NCI-H128 (cell line): Measurements from ENCODE around the gene KIR3DL3.
"Not testable (repeated sequence)": the region's sequence is repeated elsewhere in the genome, so short reads cannot be mapped to it uniquely, and the experiment has no call there.

Experiments used
- DNase-seq: peaks from one replicate; lab custom pipeline; 2025; ENCODE audit not compliant: unreplicated experiment; lab: John Stamatoyannopoulos, UW

KIR3DL3 gene

DNA sequence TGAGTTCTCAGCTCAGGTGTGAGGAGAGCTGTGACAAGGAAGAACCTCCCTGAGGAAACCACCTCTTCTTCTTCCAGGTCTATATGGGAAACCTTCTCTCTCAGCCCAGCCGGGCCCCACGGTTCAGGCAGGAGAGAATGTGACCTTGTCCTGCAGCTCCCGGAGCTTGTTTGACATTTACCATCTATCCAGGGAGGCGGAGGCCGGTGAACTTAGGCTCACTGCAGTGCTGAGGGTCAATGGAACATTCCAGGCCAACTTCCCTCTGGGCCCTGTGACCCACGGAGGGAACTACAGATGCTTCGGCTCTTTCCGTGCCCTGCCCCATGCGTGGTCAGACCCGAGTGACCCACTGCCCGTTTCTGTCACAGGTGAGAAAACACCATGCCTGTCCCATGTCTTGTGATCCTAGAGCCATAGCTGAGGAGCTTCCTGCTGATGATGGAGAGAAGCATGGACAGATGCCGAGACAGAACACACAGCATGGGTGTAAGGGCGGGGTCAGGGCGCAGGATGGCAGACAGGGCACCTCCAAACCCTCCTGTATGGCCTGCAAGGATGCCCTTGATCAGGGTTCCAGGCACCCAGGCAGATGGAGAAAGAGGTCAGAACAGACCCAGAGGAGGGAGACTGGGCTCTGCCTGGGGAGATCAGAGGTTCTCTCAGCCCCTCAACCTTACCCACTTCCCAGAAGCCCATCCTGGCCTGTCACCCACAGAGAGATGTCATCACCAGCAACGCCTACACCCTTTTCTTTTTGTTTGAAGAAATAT lies 5.4 kb downstream of the KIR3DL3 start:
- DNase-seq, result no peak

- no peak for DNase-seq
Observed at GRCh38 chr19:54731191-54731590, 6.9 kb downstream of the KIR3DL3 start.

DNA sequence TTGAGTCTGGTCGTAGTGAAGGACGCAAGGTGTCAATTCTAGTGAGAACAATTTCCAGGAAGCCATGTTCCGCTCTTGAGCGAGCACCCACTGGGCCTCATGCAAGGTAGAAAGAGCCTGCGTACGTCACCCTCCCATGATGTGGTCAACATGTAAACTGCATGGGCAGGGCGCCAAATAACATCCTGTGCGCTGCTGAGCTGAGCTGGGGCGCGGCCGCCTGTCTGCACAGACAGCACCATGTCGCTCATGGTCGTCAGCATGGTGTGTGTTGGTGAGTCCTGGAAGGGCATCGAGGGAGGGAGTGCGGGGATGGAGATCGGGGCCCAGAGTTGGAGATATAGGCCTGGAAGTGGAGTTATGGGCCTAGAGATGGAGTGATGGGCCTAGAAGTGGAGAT lies 14.1 kb downstream of the KIR3DL3 start, which contains the start of gene KIR2DL3:
Gene KIR2DL3 (plus strand): TSS at position 208 of the 400 bp plus-strand sequence. CDS start 33 bp downstream, at position 241.
- DNase-seq, result not testable (repeated sequence)

DNA sequence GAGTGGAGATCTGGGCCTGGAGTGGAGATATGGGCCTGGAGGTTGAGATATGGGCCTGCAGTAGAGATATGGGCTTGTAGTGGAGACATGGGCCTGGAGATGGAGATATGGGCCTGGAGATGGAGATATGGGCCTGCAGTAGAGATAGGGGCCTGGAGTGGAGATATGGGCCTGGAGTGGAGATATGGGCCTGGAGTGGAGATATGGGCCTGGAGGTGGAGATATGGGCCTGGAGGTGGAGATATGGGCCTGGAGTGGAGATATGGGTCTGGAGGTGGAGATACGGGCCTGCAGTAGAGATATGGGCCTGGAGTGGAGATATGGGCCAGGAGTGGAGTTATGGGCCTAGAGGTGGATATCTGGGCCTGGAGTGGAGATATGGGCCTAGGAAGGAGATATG lies 14.5 kb downstream of the KIR3DL3 start:
- no peak for DNase-seq

DNA sequence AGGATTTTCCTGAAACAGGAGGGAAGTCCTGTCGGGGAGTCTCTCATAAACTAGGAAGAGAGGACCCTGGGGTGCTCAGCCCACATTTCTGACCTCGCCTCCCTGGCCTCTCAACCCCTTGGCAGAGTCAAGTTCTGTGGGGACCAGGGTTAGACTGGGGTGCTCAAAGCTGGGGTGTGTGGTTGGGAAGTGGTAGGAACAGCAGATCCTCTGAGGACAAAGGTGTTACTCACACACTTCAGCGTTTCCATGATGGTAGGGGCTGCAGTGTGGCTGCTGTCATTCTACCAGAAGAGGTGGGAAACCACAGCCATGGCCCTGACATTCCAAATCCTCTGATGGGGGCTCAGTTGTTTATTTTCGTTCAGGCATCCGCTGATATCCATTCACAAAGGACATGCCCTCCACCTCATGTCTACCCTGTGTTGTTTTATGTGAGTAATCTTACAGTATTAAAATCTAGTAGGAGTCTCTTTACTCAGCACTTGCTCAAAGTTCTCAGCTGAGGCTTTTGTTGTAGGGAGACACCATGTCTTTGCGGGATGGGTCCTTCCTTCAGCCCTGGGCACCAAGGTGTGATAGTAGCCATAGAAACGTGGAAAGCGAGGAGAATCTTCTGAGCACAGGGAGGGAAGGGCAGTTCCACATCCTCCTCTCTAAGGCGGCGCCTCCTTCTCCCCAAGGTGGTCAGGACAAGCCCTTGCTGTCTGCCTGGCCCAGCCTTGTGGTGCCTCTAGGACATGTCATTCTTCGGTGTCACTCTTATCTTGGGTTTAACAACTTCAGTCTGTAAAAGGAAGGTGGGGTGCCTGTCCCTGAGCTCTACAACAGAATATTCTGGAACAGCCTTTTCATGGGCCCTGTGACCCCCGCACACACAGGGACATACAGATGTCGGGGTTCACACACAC lies 15.6 kb downstream of the KIR3DL3 start:
- DNase-seq, result no peak

GRCh38 chr19:54741950-54742349 lies 17.7 kb downstream of the KIR3DL3 start:
- not testable (repeated sequence) for DNase-seq

- not testable (repeated sequence) for DNase-seq
Observed at GRCh38 chr19:54744080-54744479, 19.8 kb downstream of the KIR3DL3 start.

DNA sequence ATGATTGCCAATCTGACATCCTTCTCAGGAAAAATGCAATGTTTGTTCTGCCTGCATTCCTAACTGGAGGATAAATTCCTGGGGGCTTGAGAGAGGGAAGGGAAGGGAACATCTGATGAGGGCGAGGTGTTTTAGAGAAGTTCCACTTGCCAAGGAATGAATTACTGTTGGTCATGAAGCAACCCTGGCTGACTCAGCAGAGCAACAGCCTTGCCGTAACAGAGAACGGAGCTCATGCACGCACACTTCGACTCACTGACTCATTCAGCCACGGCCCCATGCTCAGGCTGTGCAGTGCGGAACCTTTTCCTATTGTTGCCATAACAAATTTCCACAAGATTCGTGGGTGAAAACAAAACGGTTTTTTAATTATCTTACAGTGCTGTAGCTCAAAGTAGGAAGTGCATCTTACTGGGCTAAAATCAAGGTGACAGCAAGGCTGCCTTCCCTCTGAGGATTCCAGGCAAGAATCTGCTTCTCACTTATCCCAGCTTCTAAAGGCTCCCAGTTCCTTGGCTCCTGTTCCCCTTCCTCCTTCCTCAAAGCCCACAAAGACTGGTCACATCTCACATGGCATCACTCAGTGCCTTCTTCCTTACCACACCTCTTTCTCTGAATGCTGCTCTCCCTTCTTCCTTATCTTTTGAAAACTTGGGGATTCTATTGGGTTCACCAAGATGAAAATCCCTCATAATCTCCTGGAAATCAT lies 23.5 kb downstream of the KIR3DL3 start:
- not testable (repeated sequence) for DNase-seq

- DNase-seq, result not testable (repeated sequence)
Observed at GRCh38 chr19:54750276-54750675, 26.0 kb downstream of the KIR3DL3 start.

- not testable (repeated sequence) for DNase-seq
Observed at GRCh38 chr19:54756204-54757110, 32.2 kb downstream of the KIR3DL3 start.

- not testable (repeated sequence) for DNase-seq
Observed at GRCh38 chr19:54758577-54758976, 34.3 kb downstream of the KIR3DL3 start.

- not testable (repeated sequence) for DNase-seq
Observed at GRCh38 chr19:54764219-54764618, 40.0 kb downstream of the KIR3DL3 start.

GRCh38 chr19:54766464-54766863 lies 42.2 kb downstream of the KIR3DL3 start:
- not testable (repeated sequence) for DNase-seq

DNA sequence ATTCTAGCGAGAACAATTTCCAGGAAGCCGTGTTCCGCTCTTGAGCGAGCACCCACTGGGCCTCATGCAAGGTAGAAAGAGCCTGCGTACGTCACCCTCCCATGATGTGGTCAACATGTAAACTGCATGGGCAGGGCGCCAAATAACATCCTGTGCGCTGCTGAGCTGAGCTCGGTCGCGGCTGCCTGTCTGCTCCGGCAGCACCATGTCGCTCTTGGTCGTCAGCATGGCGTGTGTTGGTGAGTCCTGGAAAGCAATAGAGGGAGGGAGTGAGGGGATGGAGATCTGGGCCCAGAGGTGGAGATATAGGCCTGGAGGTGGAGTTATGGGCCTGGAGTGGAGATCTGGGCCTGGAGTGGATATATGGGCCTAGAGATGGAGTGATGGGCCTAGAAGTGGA lies 45.4 kb downstream of the KIR3DL3 start, which contains the start of gene KIR2DL1:
Gene KIR2DL1 (plus strand): TSS at position 148 of the 400 bp plus-strand sequence. CDS start 58 bp downstream, at position 206.
- DNase-seq, result not testable (repeated sequence)

- not testable (repeated sequence) for DNase-seq
Observed at GRCh38 chr19:54770511-54770910, 46.3 kb downstream of the KIR3DL3 start.

GRCh38 chr19:54771018-54771960 lies 47.0 kb downstream of the KIR3DL3 start:
- DNase-seq, result not testable (repeated sequence)

- not testable (repeated sequence) for DNase-seq
Observed at GRCh38 chr19:54772666-54773065, 48.4 kb downstream of the KIR3DL3 start.

GRCh38 chr19:54775095-54775815 lies 51.0 kb downstream of the KIR3DL3 start:
- DNase-seq, result not testable (repeated sequence)
